Activated CD4-positive, CD25-positive, alpha-beta regulatory T cell treated with anti-CD3 and anti-CD28 coated beads, Interleukin-2, amount 50 U/mL, for 24 hours (primary cell): Measurements from ENCODE around the gene ASB10.

ENCODE experiments used
- ATAC-seq, 2 donors: fragments of 150-1000 bp; cut with Tn5 transposase; one replicate each; pipeline ENCODE4 v1.10.0; 2021; ENCODE audit warnings: mild to moderate bottlenecking in 1 of 2, moderate library complexity in 1 of 2

The ASB10 gene

DNA sequence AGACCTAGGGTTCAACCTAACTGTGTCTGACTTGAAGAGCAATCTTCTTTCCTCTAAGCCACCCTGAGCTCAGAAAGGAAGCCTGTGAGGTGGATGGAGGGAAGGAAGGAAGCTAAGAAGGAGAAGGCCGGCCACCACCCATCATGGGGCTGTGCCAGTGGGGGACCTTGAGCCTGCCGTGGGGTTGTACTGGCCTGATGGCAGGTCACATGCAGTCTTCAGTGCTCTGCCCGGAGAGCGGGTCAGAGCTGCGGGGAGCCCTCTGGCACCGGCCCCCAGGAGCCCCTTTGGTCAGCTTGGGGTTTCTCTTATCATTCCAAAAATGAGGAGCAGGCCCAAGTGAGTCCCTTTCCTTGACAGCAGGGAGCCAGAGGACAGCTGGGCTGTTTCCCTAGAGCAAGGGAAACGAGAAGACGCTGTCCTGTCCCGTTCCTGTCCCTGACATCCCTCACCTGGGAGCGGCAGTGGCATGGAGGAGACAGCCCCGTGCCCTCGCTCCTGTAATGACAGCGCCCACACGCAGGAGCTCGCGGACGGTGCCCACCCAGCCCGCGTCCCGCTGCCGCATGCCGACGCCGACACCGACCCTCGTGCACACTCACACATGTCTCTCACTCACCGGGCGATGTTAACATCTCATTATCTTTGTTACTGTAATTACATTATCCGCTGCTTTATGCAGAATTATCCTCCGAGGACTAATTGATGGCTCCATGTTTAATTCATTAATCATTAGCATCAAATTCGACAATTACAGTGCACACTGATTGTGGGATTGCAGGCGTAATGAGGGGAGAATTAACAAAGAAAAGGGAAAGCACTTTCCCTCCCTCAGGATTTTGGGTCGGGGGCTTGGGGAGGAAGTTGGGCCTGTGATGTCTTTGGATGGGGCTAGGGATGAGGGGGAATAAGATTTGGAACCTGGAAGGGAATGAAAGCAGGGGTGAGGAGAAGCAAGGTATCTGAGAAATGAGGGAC, 50.9 kb downstream of the ASB10 start:
- ATAC-seq, result no peak

DNA sequence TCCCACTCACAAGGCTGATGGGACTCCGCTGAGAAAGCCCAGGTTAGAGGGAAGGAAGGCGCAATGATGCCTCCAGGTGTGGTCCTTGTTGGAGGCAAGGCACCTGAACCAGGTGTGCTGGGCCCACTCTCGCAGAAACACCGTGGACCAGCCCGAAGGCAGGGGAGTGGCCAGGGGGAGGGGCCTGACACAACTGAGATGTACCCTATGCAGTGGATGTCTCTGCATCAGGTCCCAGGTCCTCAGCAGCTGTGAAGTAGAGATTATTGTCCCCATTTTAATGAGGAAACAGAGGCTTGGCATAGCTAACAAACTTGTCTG, 51.6 kb downstream of the ASB10 start:
- ATAC-seq, result no peak

DNA sequence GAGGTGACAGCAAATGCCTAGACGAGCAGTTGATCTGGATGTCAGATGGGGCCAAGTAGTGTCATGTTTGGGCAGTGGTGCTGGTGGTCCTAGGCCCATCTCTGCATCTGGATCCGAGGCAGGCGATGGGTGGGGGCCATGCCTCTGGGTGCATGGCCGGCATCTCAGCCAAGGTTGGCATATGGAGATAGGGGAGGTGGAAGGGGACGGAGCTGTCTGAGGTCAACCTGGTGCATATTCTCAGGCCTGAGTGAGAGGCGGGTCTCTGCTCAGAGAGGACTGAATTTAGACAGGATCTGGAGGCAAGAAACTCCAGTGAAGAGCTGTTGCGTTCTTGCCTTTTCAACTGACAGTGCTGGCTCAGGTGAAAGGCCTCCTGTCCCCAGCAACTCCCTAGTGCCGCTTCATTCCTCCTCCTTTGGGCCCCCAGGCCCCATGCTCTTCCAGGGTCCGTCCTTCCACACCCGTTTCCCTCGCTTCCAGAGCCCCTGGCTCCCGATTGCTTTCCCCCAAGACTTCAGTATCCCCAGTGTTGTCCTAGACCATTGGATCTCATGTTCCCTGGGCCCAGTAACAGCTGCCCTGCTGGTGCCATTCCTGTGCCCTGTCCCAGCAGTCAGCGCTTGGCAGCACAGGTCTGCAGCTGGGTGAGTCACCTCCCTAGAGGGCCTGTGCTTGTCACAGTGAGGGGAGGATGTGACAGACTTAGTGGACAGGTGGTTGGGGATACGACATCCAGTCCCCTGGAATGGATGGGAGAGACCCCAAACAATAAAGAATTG, 52.1 kb downstream of the ASB10 start:
- ATAC-seq, result no peak

- no peak for ATAC-seq
Observed at GRCh38 chr7:151133986-151134742, 52.9 kb downstream of the ASB10 start.

- no peak for ATAC-seq
Observed at GRCh38 chr7:151133266-151133985, 53.6 kb downstream of the ASB10 start.

- no peak for ATAC-seq
Observed at GRCh38 chr7:151132461-151133205, 54.4 kb downstream of the ASB10 start.

GRCh38 chr7:151131592-151132293, 55.3 kb downstream of the ASB10 start:
- no peak for ATAC-seq

DNA sequence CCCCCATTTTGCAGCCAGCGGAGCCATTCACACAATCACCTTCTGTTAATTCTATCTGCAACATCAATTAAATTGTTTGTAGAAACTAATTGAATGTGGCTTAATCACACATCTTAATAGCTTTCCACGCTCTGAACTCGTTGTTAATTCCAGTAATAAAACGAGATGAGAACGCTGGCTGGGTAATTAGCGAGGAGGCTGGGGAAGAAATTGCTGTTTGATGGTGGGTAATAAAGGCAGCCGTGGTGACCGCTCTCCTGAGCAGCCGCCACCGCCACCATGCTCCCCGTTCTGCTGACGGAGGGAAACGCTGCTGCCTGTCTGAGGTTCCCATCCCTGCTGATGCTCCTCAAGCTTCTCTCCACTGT, 55.8 kb downstream of the ASB10 start:
- ATAC-seq, result no peak

DNA sequence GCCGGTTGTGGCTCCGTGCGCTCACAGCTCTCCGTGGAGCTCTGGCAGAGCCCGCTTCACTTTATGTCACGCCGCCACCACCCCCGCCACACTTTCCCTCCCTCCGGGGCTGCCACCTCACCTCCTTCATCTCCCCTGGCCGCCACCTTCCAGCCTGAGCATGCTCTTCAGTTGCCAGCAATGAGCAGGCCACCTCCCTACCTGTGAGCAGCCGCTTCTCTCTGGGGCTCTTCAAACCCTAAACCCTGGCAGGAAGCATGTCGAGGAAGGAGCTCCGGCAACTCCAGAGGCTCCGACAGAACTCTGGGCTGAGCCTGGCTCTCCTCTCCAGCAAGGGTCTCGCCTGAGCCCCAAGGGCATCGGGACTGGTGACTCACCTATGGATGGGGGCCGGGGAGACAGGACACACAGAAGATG, 56.3 kb downstream of the ASB10 start:
- ATAC-seq, result no peak

DNA sequence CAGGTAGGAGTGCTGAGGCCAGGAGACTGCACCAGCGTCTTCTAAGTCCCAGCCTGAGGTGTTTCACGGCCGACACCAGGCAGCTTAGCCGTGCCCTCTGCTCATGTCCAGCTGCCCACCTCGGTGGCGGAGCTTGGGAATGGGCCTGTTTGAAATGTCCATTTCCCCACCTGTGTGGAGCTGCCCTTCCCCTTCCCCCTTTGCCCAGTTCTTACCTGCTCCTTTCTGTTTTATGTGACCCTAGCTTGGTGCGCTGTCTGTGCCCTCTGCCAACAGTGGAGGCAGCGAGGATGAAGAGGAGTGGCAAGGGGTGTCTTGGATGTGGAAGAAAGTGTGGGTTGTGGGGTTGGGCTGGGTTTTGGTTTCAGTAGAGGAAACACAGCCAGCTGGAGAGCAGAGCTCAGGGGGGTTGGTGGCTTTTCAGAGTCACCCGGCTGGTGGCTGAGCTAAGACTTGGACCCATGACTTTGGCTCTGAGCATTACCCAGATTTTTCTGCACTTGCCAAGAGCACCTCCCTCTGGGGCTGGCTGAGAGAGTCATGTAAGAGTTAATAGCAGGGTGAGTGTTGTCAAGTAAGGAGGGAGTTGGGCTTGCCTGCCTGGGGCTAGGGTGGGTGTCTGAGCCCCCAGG, 57.0 kb downstream of the ASB10 start:
- ATAC-seq, result no peak

GRCh38 chr7:151129117-151129959, 57.7 kb downstream of the ASB10 start:
- ATAC-seq, result no peak

- ATAC-seq, result no peak
Observed at GRCh38 chr7:151128716-151129115, 58.3 kb downstream of the ASB10 start.

GRCh38 chr7:151128144-151128543, 58.9 kb downstream of the ASB10 start:
- no peak for ATAC-seq

GRCh38 chr7:151126491-151127137, 60.4 kb downstream of the ASB10 start:
- ATAC-seq, result no peak

DNA sequence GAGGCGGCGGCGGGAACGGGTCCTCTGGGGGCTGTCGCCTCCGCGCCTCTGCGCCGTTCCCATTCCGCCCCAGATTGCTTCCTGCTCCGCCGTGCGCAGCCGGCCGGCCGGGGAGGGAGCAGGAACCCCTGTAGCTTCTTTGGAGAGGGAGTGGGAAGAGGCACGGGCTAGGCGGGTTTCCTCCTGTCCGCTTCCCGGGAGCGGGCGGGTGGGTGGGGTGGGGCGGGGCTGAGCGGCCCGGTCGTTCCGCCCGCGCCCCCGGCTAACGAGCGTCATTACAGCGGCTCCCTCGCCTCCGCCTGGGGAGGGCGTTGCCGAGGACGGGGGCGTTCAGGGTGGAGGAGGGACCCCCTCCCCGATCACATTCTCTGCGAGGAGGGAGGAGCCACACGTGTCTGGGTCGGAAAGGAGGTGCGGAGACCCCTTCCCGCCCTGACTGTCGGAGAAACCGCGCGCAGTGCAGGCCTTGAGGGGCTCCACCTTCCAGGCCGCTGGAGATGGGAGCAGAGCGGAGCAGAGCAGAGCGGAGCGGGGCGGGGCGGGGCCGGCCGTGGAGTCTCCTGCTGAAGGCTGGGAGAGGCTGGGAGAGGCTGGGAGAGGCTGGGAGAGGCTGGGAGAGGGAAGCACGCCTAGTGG, 61.1 kb downstream of the ASB10 start:
- ATAC-seq, result no peak
